PC-3 (cell line): ENCODE measurements around the gene ACVR1. TPM values are rescaled to one million over a fixed set of nuclear protein-coding genes. Genes with fewer than 3 reads are reported as not detected.
A peak's percentile ranks its signal among the peaks of the same experiment; 100 is the strongest.

ENCODE experiments used
- ATAC-seq: fragments of 200-7000 bp; cut with Tn5 transposase; 2 replicates; pipeline ENCODE4 v1.9.1; 2020; ENCODE audit warnings: mild to moderate bottlenecking, moderate library complexity
- BruUV-seq: library from RNA; stranded (reverse); fragments of 400-500 nt; replicated peaks from 2 replicates; lab custom pipeline; 2021; lab: Mats Ljungman, UMichigan
- CTCF ChIA-PET: fragments of 300-600 bp; sonication (Branson Sonifier 250); formaldehyde crosslinking; loops from one replicate; lab custom pipeline; 2022; ENCODE audit warnings: antibody characterized with exemption; lab: Charles Lee
- POLR2A ChIA-PET: fragments of 300-600 bp; sonication (Branson Sonifier 250); formaldehyde crosslinking; loops from one replicate; lab custom pipeline; 2022; ENCODE audit warnings: antibody characterized with exemption; ENCODE audit not compliant: unreplicated experiment; lab: Charles Lee
- DNase-seq: peaks from one replicate; pipeline ENCODE4 v3.0.0-alpha.2; 2015
- H2AFZ ChIP-seq: fragments of 300-600 bp; sonication (generic); 2 replicates; pipeline ENCODE4 v1.6.0; 2016; ENCODE audit warnings: antibody characterized with exemption, low read length
- H3F3A ChIP-seq: fragments of 300-600 bp; sonication (generic); one replicate; pipeline ENCODE4 v1.6.0; 2017; ENCODE audit warnings: antibody characterized with exemption, low read length, control low read depth, mild to moderate bottlenecking; ENCODE audit not compliant: unreplicated experiment
- H3K27ac ChIP-seq: fragments of 300-600 bp; sonication (generic); 2 replicates; pipeline ENCODE4 v1.5.1; 2016; ENCODE audit warnings: mild to moderate bottlenecking, low read length
- H3K27me3 ChIP-seq: fragments of 300-600 bp; sonication (generic); 2 replicates; pipeline ENCODE4 v1.6.1; 2016; ENCODE audit warnings: low read length, mixed read lengths
- H3K36me3 ChIP-seq: fragments of 300-600 bp; sonication (generic); 2 replicates; pipeline ENCODE4 v1.6.1; 2016; ENCODE audit warnings: low read depth, mixed run types, low read length, mixed read lengths
- H3K4me1 ChIP-seq: fragments of 300-600 bp; sonication (generic); 2 replicates; pipeline ENCODE4 v1.5.1; 2016; ENCODE audit warnings: low read length; ENCODE audit not compliant: insufficient read depth
- H3K4me2 ChIP-seq: fragments of 300-600 bp; sonication (generic); 2 replicates; pipeline ENCODE4 v1.6.0; 2016; ENCODE audit warnings: low read length
- H3K4me3 ChIP-seq: fragments of 300-600 bp; sonication (generic); 2 replicates; pipeline ENCODE4 v1.5.1; 2016; ENCODE audit warnings: mild to moderate bottlenecking, low read length, mixed read lengths
- H3K79me2 ChIP-seq: fragments of 300-600 bp; sonication (generic); 2 replicates; pipeline ENCODE4 v1.6.1; 2017; ENCODE audit warnings: low read length, mixed read lengths
- H3K9ac ChIP-seq: fragments of 300-600 bp; sonication (generic); 2 replicates; pipeline ENCODE4 v1.6.0; 2016; ENCODE audit warnings: mild to moderate bottlenecking, low read length
- H3K9me2 ChIP-seq: fragments of 300-600 bp; sonication (generic); replicated peaks from 2 replicates; pipeline ENCODE4 v1.6.1; 2016; ENCODE audit warnings: mixed run types, low read length, mixed read lengths
- H3K9me3 ChIP-seq: fragments of 300-600 bp; sonication (generic); 2 replicates; pipeline ENCODE4 v1.6.1; 2016; ENCODE audit warnings: low read length, mixed read lengths
- H4K20me1 ChIP-seq: fragments of 300-600 bp; sonication (generic); 2 replicates; pipeline ENCODE4 v1.6.1; 2016; ENCODE audit warnings: low read length, mixed read lengths
- CTCF ChIP-seq: fragments of 300-600 bp; sonication (generic); conservative IDR thresholded peaks from 2 replicates; pipeline ENCODE4 v1.5.1; 2017; ENCODE audit warnings: antibody characterized with exemption, low read depth, mild to moderate bottlenecking, low read length
- EZH2 ChIP-seq: fragments of 300-600 bp; sonication (generic); IDR thresholded peaks from one replicate; pipeline ENCODE4 v1.6.1; 2017; ENCODE audit warnings: antibody characterized with exemption, mild to moderate bottlenecking, low read length; ENCODE audit not compliant: unreplicated experiment
- EZH2phosphoT487 ChIP-seq: fragments of 300-600 bp; sonication (generic); IDR thresholded peaks from 2 replicates; pipeline ENCODE4 v1.6.1; 2018; ENCODE audit warnings: mild to moderate bottlenecking, antibody characterized with exemption, low read length, borderline replicate concordance
- intact Hi-C: fragments of 100-400 bp; cut with micrococcal nuclease; formaldehyde crosslinking; loops from 2 replicates; pipeline ENCODE4 v1.9.0; 2023
- total RNA-seq: library from RNA; depleted of rRNA; stranded (reverse); fragments of >200 nt; gene quantifications from 2 replicates; pipeline ENCODE4 v1.2.3, GENCODE V29; 2014

ACVR1 gene
- total RNA-seq, 1 experiment from 2014 or later, result 6.7 TPM

- TF ChIP-seq EZH2phosphoT487 (no peak), CTCF (no peak), EZH2 (no peak)
- no peak overlapping the region for H3K4me3 ChIP-seq
- no peaks in the 10 kb centered on the region for H3K9me2 ChIP-seq
- no peaks in the 10 kb centered on the region for H3F3A ChIP-seq
- ATAC-seq (no peak), DNase-seq (no peak)
- BruUV-seq, result no TSS peak
- H3K9me3 ChIP-seq, result no peaks in the 10 kb centered on the region
- H4K20me1 ChIP-seq, result no peaks in the 10 kb centered on the region
- H3K79me2 ChIP-seq, result no peaks in the 10 kb centered on the region
- intact Hi-C loops, result no loop called here
- ChIA-PET POLR2A (no interaction called here), CTCF (no interaction called here)
- H3K4me2 ChIP-seq, result no peak overlapping the region
- no peak overlapping the region for H3K27ac ChIP-seq
- H3K4me1 ChIP-seq, result 0 out of 2 replicates have a peak, but pooled peaks cover 7% of the 10 kb centered on the region
- no peak overlapping the region for H2AFZ ChIP-seq
- no peaks in the 10 kb centered on the region for H3K36me3 ChIP-seq
- H3K9ac ChIP-seq, result no peak overlapping the region
- H3K27me3 ChIP-seq, result no peaks in the 10 kb centered on the region
Observed at GRCh38 chr2:157744571-157745076, 131.5 kb downstream of the ACVR1 start.

- no TSS peak for BruUV-seq
- no peak overlapping the region for H3K27ac ChIP-seq
Observed at GRCh38 chr2:157743051-157743450, 133.1 kb downstream of the ACVR1 start.

More at GRCh38 chr2:157743051-157743450, 133.1 kb downstream of the ACVR1 start:
- no peak overlapping the region for H3K4me2 ChIP-seq
- ChIA-PET CTCF (no interaction called here), POLR2A (no interaction called here)
- 0 out of 2 replicates have a peak, but pooled peaks cover 7% of the 10 kb centered on the region for H3K4me1 ChIP-seq
- intact Hi-C loops, result no loop called here
- H3K9me3 ChIP-seq, result no peaks in the 10 kb centered on the region
- no peaks in the 10 kb centered on the region; the same call in 1 of the 2 replicates for H3K36me3 ChIP-seq
- TF ChIP-seq EZH2phosphoT487 (no peak), CTCF (no peak), EZH2 (no peak)
- no peak overlapping the region for H3K9ac ChIP-seq
- no peaks in the 10 kb centered on the region for H3K9me2 ChIP-seq
- peak; percentile 13 for DNase-seq
- H3K79me2 ChIP-seq, result no peaks in the 10 kb centered on the region
- H4K20me1 ChIP-seq, result no peaks in the 10 kb centered on the region
- H3K27me3 ChIP-seq, result no peaks in the 10 kb centered on the region
- H3K4me3 ChIP-seq, result no peak overlapping the region
- no peak for ATAC-seq
- no peaks in the 10 kb centered on the region for H3F3A ChIP-seq
- H2AFZ ChIP-seq, result no peak overlapping the region
